GM19023 (cell line): ENCODE data around the gene RASGRP3.

Experiments
- ATAC-seq: cut with Tn5 transposase; IDR thresholded peaks from one replicate; pipeline ENCODE4 v1.9.1; 2021; ENCODE audit warnings: mild to moderate bottlenecking, moderate library complexity; ENCODE audit not compliant: unreplicated experiment

Gene RASGRP3

GRCh38 chr2:33518929-33519328 is 42.5 kb downstream of the RASGRP3 start:
- no peak for ATAC-seq

- no peak for ATAC-seq
These were observed 45.4 kb downstream of the RASGRP3 start for GRCh38 chr2:33521791-33522281.

- ATAC-seq: no peak
These were observed 46.1 kb downstream of the RASGRP3 start for GRCh38 chr2:33522576-33522975.

- ATAC-seq: no peak
These were observed 49.2 kb downstream of the RASGRP3 start for GRCh38 chr2:33525666-33526065.

- no peak for ATAC-seq
These were observed 49.7 kb downstream of the RASGRP3 start for GRCh38 chr2:33526132-33526531.

- ATAC-seq: no peak
These were observed 50.5 kb downstream of the RASGRP3 start for GRCh38 chr2:33526921-33527320.

GRCh38 chr2:33528441-33528950 is 52.0 kb downstream of the RASGRP3 start:
- ATAC-seq: no peak

- ATAC-seq: peak; percentile 27
These were observed 53.5 kb downstream of the RASGRP3 start for GRCh38 chr2:33529771-33530481.

GRCh38 chr2:33530690-33531548 is 54.5 kb downstream of the RASGRP3 start:
- ATAC-seq: peak; percentile 34

GRCh38 chr2:33531549-33532059 is 55.2 kb downstream of the RASGRP3 start:
- no peak for ATAC-seq

- ATAC-seq: no peak
These were observed 55.7 kb downstream of the RASGRP3 start for GRCh38 chr2:33532146-33532545.

- no peak for ATAC-seq
These were observed 56.5 kb downstream of the RASGRP3 start for GRCh38 chr2:33532966-33533365.

GRCh38 chr2:33535421-33535820 is 59.0 kb downstream of the RASGRP3 start:
- no peak for ATAC-seq

- no peak for ATAC-seq
These were observed 64.8 kb downstream of the RASGRP3 start for GRCh38 chr2:33541243-33541642.

- no peak for ATAC-seq
These were observed 73.8 kb downstream of the RASGRP3 start for GRCh38 chr2:33550206-33550605.

- ATAC-seq: no peak
These were observed 76.5 kb downstream of the RASGRP3 start for GRCh38 chr2:33552758-33553461.

- ATAC-seq: no peak
These were observed 79.2 kb downstream of the RASGRP3 start for GRCh38 chr2:33555681-33556080.

GRCh38 chr2:33559328-33559727 is 82.9 kb downstream of the RASGRP3 start:
- ATAC-seq: no peak

GRCh38 chr2:33560017-33560416 is 83.6 kb downstream of the RASGRP3 start:
- no peak for ATAC-seq

- no peak for ATAC-seq
These were observed 85.4 kb downstream of the RASGRP3 start for GRCh38 chr2:33561872-33562271.

- ATAC-seq: no peak
These were observed 94.2 kb downstream of the RASGRP3 start for GRCh38 chr2:33570681-33571080.
